Measurements from ENCODE around the gene MTRF1L.
"Not testable (repeated sequence)": the region's sequence is repeated elsewhere in the genome, so short reads cannot be mapped to it uniquely, and the experiment has no call there.

Gene MTRF1L

GRCh38 chr6:152986978-152987377 is 15.5 kb downstream of the MTRF1L start:
- DNase-seq: no peak
- TF ChIP-seq POLR2A (IDR thresholded peaks at IDR 0.05; ENCODE audit: low read length) (no peak), GATA1 (IDR thresholded peaks at IDR 0.05; ENCODE audit: low read depth, low read length) (no peak)

DNA sequence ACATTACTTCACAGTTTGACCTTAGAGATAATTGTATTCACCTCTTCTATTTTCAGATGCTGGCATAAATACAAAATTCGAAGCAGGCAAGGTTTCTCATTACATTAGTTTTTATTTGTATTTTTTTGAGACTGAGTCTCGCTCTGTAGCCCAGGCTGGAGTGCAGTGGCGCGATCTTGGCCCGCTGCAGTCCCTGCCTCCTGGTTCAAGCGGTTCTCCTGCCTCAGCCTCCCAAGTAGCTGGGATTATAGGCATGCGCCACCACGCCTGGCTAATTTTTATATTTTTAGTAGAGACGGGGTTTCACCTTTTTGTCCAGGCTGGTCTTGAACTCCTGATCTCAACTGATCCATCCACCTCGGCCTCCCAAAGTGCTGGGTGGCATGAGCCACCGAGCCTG is 17.2 kb downstream of the MTRF1L start:
- not testable (repeated sequence) for DNase-seq

- no peak for TF ChIP-seq POLR2A (IDR thresholded peaks at IDR 0.05; ENCODE audit: low read length)
- no peak for TF ChIP-seq GATA1 (IDR thresholded peaks at IDR 0.05; ENCODE audit: low read depth, low read length)
- DNase-seq: peak in 1 of 2 experiments; percentile 46
These were observed 18.0 kb downstream of the MTRF1L start for GRCh38 chr6:152984513-152984872.

GRCh38 chr6:152983637-152984512 is 18.6 kb downstream of the MTRF1L start:
- peak; percentile 82 for TF ChIP-seq POLR2A (IDR thresholded peaks at IDR 0.05; ENCODE audit: low read length)
- TF ChIP-seq GATA1 (IDR thresholded peaks at IDR 0.05; ENCODE audit: low read depth, low read length): no peak
- peak; percentile 90 to 96 for DNase-seq

DNA sequence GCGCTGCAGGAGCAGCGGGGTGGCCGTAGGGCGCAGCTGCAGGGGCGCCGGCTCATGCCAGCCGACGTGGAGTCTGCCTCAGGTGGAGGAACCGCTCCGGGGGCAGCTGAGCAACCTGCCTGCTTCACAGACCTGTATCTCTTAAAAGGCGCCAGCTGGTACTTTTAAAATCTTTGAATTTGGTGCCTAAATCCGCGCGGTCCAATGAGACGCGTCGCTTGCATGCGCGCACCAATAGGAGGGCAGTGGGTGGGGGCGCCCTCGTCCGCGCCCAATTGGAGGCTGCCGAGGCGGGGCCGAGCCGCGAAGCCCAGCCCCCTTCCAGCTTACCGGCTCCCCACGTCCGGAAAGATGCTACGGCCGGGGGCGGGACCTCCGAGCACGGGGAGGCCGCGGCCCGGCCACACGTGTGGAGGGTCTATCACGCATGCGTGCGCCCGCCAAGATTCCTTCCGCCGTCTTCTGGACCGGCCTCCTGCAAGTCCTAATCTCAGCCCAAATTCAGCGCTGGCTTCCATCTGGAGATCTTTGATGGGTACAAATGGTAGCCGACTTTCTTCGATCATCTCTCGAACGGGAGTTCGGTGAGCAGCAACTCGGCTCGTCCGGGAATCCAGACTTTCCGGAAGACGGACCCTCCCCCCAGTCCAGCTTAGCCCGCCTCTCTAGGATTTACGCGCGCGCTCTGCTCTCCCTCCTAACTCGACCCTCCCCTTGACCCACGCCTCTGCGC is 19.4 kb downstream of the MTRF1L start, which contains the start of gene FBXO5:
Gene FBXO5 (minus strand): TSS at position 138 of the 733 bp plus-strand sequence. CDS start 82 bp downstream, at position 56.
- TF ChIP-seq GATA1 (IDR thresholded peaks at IDR 0.05; ENCODE audit: low read depth, low read length) (no peak), POLR2A (IDR thresholded peaks at IDR 0.05; ENCODE audit: low read length) (peak; percentile 77)
- peak; percentile 99 for DNase-seq

DNA sequence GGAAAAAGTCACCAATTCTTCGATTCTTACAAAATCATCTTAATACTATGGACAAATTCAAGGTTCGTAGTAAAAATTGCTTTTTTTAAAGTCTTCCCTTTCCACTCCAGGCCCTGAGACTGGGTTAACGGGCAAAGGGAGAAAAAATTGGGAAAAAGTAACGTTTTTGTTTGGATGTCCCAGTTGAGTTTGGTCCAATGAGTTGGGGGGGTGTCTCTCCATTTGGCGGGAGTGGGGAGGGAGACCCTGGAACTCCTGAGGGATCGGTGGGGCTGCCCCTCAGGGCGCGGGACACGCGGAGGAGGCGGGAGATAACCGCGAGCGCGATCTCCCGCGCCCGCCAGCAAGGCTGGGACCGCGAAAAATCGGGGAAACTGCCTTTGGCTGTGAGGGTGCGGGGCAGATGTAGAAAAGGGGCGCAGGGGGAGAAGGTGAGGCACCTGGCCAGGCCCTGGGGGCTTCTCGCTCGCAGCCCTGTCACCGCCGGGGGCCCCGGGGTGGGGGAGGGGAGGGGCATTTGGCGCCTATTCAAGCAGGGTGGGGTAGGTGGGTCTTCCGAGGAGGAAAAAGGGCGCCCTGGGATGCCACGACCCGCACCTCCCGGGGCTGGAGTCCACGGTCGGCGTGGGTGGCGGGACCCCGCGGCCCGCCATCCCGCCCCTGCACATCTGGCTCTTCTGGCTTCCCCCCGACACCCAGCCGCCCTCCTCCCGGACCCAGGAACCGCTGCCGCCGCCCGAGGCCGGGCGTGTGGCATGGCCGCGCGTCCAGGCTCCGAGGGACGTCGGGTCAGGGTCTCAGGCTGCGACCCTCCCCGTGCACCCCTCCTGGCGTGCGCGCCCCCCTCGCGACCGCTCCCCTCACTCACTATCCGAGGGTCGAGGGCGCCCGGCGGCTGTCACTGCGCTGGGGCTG is 20.3 kb downstream of the MTRF1L start:
- TF ChIP-seq POLR2A (IDR thresholded peaks at IDR 0.05; ENCODE audit: low read length) (no peak), GATA1 (IDR thresholded peaks at IDR 0.05; ENCODE audit: low read depth, low read length) (no peak)
- DNase-seq: peak; percentile 72 to 78

GRCh38 chr6:152981219-152981618 is 21.3 kb downstream of the MTRF1L start:
- peak; percentile 27 to 40 for DNase-seq
- TF ChIP-seq POLR2A (IDR thresholded peaks at IDR 0.05; ENCODE audit: low read length) (no peak), GATA1 (IDR thresholded peaks at IDR 0.05; ENCODE audit: low read depth, low read length) (no peak)

- no peak for TF ChIP-seq POLR2A (IDR thresholded peaks at IDR 0.05; ENCODE audit: low read length)
- no peak for TF ChIP-seq GATA1 (IDR thresholded peaks at IDR 0.05; ENCODE audit: low read depth, low read length)
- peak in 1 of 2 experiments; percentile 36 for DNase-seq
These were observed 21.9 kb downstream of the MTRF1L start for GRCh38 chr6:152980656-152981055.

DNA sequence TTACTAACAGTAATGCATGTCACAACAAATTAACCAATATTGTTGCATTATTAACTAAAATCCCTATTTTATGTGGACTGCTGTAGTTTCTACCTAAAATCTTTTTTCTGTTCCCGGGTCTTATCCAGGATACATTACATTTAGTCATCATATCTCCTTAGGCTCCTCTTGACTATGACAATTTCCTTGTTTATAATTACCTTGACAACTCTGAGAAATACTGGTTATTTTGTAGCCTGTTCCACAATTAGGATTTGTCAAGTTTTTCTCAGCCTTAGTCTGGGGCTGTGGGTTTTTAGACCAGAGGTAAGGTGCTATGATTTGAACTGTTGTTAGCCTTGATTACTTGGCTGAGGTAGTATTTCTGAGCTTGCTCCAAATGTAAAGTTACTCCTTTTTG is 23.4 kb downstream of the MTRF1L start:
- no peak for DNase-seq
- TF ChIP-seq POLR2A (IDR thresholded peaks at IDR 0.05; ENCODE audit: low read length): no peak
- no peak for TF ChIP-seq GATA1 (IDR thresholded peaks at IDR 0.05; ENCODE audit: low read depth, low read length)

DNA sequence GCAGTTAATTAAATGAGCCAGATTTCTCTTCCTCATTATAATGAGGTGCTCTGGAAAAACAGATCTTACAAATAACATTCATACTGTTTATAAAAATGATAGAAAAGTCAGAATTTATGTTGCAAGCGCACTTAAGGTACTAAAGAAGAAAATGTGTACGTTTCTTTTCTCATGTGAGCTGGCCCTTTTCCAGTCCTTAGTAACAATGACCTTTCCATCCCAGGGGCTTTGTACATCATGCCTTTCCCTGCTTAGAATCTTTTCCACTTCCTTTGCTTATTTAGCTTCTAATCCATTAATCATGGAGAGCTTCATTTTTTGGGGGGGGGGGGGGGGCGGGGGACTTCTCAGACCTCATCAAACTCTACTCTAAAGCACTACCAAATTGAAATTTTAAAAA is 24.5 kb downstream of the MTRF1L start:
- TF ChIP-seq GATA1 (IDR thresholded peaks at IDR 0.05; ENCODE audit: low read depth, low read length) (no peak), POLR2A (IDR thresholded peaks at IDR 0.05; ENCODE audit: low read length) (no peak)
- no peak for DNase-seq

DNA sequence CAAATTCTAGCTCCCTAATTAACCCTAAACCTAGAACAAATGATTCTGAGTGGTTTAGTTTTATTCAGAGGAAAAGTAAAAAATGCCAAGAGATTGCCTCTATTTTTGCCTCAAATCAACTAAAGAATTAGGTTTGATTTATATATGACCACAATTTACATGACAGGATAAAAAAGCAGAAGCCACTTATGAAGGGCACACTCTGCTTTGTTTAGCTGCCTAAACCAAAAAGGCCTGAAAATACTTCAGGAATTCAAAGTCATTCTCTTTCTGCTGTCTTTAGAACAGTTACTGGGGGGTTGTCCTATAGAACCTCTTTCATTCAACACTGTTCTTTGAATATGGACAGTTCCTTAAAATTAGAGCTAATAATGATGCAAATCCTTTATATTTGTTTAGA is 25.0 kb downstream of the MTRF1L start:
- DNase-seq: no peak
- no peak for TF ChIP-seq POLR2A (IDR thresholded peaks at IDR 0.05; ENCODE audit: low read length)
- TF ChIP-seq GATA1 (IDR thresholded peaks at IDR 0.05; ENCODE audit: low read depth, low read length): no peak

DNA sequence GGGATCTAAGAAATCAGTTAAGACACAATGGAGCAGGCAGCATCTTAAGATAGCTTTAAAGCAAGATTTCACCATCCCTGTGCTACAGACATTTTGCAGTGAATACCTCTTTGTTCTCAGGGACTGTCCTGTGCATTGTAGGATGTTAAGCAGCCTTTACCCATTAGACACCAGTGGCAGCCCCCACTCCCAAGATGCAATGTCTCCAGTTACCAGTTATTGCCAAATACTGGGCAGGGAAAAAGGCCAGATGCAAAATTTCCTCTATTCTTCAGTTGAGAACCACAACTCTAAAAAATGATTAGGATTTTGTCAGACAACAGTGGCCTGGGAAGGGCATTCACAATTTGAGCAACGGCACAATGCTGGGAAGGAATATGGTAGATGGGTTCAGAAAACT is 25.8 kb downstream of the MTRF1L start:
- DNase-seq: peak in 1 of 2 experiments; percentile 8
- no peak for TF ChIP-seq GATA1 (IDR thresholded peaks at IDR 0.05; ENCODE audit: low read depth, low read length)
- TF ChIP-seq POLR2A (IDR thresholded peaks at IDR 0.05; ENCODE audit: low read length): no peak

DNA sequence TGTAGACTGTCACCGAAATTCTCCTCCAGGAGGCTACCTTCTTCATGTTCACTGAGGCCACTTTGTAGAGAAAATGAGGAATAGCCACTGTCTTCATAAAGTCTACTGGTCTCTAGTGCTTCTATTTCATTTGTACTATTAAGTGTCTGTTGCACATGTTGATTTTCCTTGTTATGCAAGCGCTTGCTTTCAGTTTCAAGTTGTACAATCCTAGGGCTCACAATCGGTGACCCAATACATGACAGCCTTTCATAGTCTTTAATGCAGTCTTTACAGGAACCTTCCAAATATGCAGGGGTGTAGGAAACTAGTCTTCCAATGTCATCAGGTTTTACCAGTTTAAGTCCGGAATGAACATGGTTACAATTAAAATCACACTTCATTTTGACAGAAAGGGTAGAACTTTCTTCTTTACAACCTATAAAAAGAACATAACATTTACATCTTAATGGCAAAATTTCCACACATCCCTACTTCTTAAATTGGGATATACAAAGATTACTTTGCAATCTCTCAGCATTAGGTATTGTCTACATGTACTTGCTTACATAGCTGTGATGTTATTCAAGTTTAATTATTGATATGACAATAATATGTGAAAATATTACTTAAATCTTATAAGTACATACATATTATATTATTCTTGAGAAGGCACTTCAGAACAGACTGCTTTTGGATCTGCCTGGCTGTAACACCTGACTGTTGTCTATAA is 27.1 kb downstream of the MTRF1L start:
- TF ChIP-seq GATA1 (IDR thresholded peaks at IDR 0.05; ENCODE audit: low read depth, low read length): no peak
- no peak for TF ChIP-seq POLR2A (IDR thresholded peaks at IDR 0.05; ENCODE audit: low read length)
- peak in 1 of 2 experiments; percentile 30 for DNase-seq

Data from erythroblast (primary cell).